SU-DHL-6 (cell line): ENCODE data around the gene ITGB4.
A peak's percentile ranks its signal among the peaks of the same experiment; 100 is the strongest.

Experiments used
- H2AFZ ChIP-seq: fragments of 200-600 bp; sonication (generic); 2 replicates; pipeline ENCODE4 v1.6.1; 2014; ENCODE audit warnings: low read depth, mild to moderate bottlenecking, moderate library complexity, mixed read lengths, antibody characterized with exemption, low read length; ENCODE audit not compliant: severe bottlenecking
- H3F3A ChIP-seq: fragments of 200-600 bp; shearing (Covaris generic); 2 replicates; pipeline ENCODE4 v1.6.0; 2016; ENCODE audit warnings: antibody characterized with exemption, mild to moderate bottlenecking; ENCODE audit not compliant: insufficient read depth
- H3K27ac ChIP-seq: fragments of 200-600 bp; sonication (generic); 2 replicates; pipeline ENCODE4 v1.5.1; 2016; ENCODE audit warnings: low read depth, mild to moderate bottlenecking, low read length, moderate library complexity, mixed read lengths
- H3K27me3 ChIP-seq: fragments of 200-600 bp; sonication (generic), shearing (Covaris generic); 2 replicates; pipeline ENCODE4 v1.6.0; 2014; ENCODE audit warnings: mild to moderate bottlenecking, low read length
- H3K36me3 ChIP-seq: fragments of 200-600 bp; sonication (generic); 2 replicates; pipeline ENCODE4 v1.6.1; 2014; ENCODE audit warnings: mild to moderate bottlenecking, low read length, mixed read lengths
- H3K4me2 ChIP-seq: fragments of 300-600, 200-600 bp; shearing (Covaris generic), sonication (generic); 2 replicates; pipeline ENCODE4 v1.6.0; 2014; ENCODE audit warnings: low read length, low read depth, mild to moderate bottlenecking; ENCODE audit not compliant: poor library complexity, severe bottlenecking
- H3K4me3 ChIP-seq: fragments of 200-600 bp; sonication (generic); 2 replicates; pipeline ENCODE4 v1.5.1; 2014; ENCODE audit warnings: antibody characterized with exemption, low read length, mild to moderate bottlenecking, mixed read lengths; ENCODE audit not compliant: insufficient read depth, poor library complexity, severe bottlenecking
- H3K79me2 ChIP-seq: fragments of 200-600 bp; sonication (generic); 2 replicates; pipeline ENCODE4 v1.6.1; 2014; ENCODE audit warnings: mild to moderate bottlenecking, low read length, moderate library complexity; ENCODE audit not compliant: insufficient read depth
- H3K9ac ChIP-seq: fragments of 200-600 bp; sonication (generic); 2 replicates; pipeline ENCODE4 v1.7.0; 2014; ENCODE audit warnings: mild to moderate bottlenecking, low read length
- H3K9me2 ChIP-seq: fragments of 200-600 bp; sonication (generic); replicated peaks from 2 replicates; pipeline ENCODE4 v1.6.1; 2014; ENCODE audit warnings: low read length; ENCODE audit not compliant: insufficient read depth
- H3K9me3 ChIP-seq: fragments of 200-600 bp; sonication (generic); 2 replicates; pipeline ENCODE4 v1.6.1; 2014; ENCODE audit warnings: low read length, mixed read lengths; ENCODE audit not compliant: insufficient read depth
- H4K20me1 ChIP-seq: fragments of 200-600 bp; sonication (generic); 2 replicates; pipeline ENCODE4 v1.6.1; 2014; ENCODE audit warnings: low read depth, mild to moderate bottlenecking, antibody characterized with exemption, low read length, moderate library complexity, mixed read lengths
- EZH2phosphoT487 ChIP-seq: fragments of 200-600 bp; sonication (generic), shearing (Covaris generic); conservative IDR thresholded peaks from 2 replicates; pipeline ENCODE4 v1.6.1; 2018; ENCODE audit warnings: mild to moderate bottlenecking, antibody characterized with exemption, low read length, moderate library complexity, mixed read lengths
- TF ChIP-seq, protein P1 (sequence below): fragments of 200-600 bp; sonication (generic); IDR thresholded peaks from one replicate; pipeline ENCODE4 v1.5.1; 2017; ENCODE audit warnings: antibody characterized with exemption, mild to moderate bottlenecking, low read length, moderate library complexity; ENCODE audit not compliant: insufficient read depth, poor library complexity, severe bottlenecking

The ITGB4 gene

DNA sequence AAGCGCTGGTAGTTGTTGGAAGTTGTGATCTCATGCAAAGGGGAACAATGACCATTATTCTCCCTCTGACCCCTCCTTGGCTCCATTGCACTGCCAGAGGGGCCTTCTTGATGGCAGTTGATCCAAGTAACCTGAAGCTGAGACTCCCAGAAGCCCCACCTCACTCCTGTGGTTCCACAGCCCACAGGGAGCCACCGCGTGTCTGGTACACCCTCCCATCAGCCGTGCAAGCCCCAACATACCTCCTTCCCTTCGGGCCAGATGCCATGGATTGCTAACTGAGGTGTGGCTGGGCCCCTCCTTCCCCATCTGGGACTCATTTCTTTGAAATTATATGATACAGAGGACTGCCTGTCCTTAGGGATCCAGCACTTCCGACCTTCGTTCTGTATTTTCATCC, 36.3 kb upstream of the ITGB4 start:
- no peak overlapping the region for H2AFZ ChIP-seq
- H3F3A ChIP-seq: peaks cover 36% of the 10 kb centered on the region
- H3K4me3 ChIP-seq: no peak overlapping the region
- no peak overlapping the region for H3K9ac ChIP-seq
- no peaks in the 10 kb centered on the region for H3K27me3 ChIP-seq
- H3K9me2 ChIP-seq: no peaks in the 10 kb centered on the region
- no peak for TF ChIP-seq EZH2phosphoT487
- TF ChIP-seq, protein P1, sequence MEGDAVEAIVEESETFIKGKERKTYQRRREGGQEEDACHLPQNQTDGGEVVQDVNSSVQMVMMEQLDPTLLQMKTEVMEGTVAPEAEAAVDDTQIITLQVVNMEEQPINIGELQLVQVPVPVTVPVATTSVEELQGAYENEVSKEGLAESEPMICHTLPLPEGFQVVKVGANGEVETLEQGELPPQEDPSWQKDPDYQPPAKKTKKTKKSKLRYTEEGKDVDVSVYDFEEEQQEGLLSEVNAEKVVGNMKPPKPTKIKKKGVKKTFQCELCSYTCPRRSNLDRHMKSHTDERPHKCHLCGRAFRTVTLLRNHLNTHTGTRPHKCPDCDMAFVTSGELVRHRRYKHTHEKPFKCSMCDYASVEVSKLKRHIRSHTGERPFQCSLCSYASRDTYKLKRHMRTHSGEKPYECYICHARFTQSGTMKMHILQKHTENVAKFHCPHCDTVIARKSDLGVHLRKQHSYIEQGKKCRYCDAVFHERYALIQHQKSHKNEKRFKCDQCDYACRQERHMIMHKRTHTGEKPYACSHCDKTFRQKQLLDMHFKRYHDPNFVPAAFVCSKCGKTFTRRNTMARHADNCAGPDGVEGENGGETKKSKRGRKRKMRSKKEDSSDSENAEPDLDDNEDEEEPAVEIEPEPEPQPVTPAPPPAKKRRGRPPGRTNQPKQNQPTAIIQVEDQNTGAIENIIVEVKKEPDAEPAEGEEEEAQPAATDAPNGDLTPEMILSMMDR: no peak
- no peak overlapping the region for H3K27ac ChIP-seq
- no peaks in the 10 kb centered on the region; the same call in 1 of the 2 replicates for H3K36me3 ChIP-seq
- H3K4me2 ChIP-seq: no peak overlapping the region
- no peaks in the 10 kb centered on the region for H3K9me3 ChIP-seq
- peaks cover 37% of the 10 kb centered on the region for H3K79me2 ChIP-seq
- H4K20me1 ChIP-seq: no peaks in the 10 kb centered on the region

DNA sequence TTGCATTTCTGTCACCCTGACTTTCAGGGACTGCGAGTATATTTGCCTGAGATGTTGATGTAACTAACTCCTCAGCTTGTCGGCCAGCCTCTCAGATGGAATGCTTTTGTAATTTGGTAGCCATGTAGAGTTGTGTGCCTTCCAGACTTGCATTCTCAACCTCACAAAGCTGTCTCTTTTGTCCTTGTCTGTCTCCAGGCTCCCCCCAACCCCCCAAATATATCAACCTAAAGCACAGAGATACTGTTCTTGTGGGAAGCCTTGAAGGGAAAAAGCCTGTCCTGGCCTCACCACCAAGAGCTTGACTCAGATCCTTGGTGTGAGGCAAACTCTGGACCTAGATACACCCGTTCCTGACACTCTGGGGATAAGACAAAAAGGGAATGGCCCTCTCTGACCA, 35.8 kb upstream of the ITGB4 start:
- Histone ChIP-seq H3K9me2 (no peaks in the 10 kb centered on the region), H3K4me2 (peak overlapping the region; percentile 26), H3K9me3 (no peaks in the 10 kb centered on the region), H3K4me3 (no peak overlapping the region), H3K9ac (no peak overlapping the region), H2AFZ (no peak overlapping the region), H3K27ac (peak overlapping the region; percentile 30; the same call in 1 of the 2 replicates), H3K27me3 (no peaks in the 10 kb centered on the region), H3F3A (peaks cover 36% of the 10 kb centered on the region), H3K36me3 (no peaks in the 10 kb centered on the region; the same call in 1 of the 2 replicates), H3K79me2 (peaks cover 42% of the 10 kb centered on the region), H4K20me1 (no peaks in the 10 kb centered on the region)
- TF ChIP-seq, protein P1: no peak
- no peak for TF ChIP-seq EZH2phosphoT487

DNA sequence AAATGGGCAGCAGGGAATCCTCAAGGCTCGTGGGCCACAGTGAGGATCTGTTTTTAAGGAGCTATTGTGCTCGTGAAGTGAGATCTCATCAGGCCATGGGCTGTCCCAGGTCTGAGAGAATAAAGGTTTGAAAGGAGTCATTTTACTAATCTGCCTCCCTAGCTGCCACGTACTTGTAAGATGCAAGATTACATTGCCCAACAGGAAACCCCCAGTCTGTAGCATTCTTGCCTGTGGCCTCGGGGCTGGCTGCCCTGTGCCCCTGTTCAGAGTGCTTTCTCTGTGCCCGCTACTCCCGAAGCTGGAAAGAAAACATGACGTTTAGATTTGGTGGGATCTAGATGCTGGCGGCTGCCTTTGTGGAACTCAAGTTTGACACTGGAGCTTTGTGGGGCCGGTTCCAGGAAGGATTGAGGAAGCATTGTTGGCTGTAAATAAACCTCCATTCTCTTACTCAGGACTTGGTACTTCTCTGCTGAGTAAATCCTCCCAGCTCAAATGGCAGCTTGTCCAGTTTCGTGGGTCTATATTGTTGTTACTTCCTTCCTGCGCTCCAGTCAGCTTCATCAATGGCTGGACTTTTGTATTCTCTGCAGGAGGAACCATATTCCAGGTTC, 32.9 kb upstream of the ITGB4 start:
- no peaks in the 10 kb centered on the region for H4K20me1 ChIP-seq
- no peak overlapping the region for H3K4me3 ChIP-seq
- H2AFZ ChIP-seq: no peak overlapping the region
- H3K9me3 ChIP-seq: no peaks in the 10 kb centered on the region
- H3F3A ChIP-seq: peaks cover 36% of the 10 kb centered on the region
- H3K27ac ChIP-seq: peak overlapping the region; percentile 87
- TF ChIP-seq, protein P1: no peak
- TF ChIP-seq EZH2phosphoT487: no peak
- no peaks in the 10 kb centered on the region for H3K36me3 ChIP-seq
- H3K9me2 ChIP-seq: no peaks in the 10 kb centered on the region
- no peaks in the 10 kb centered on the region for H3K27me3 ChIP-seq
- peaks cover 42% of the 10 kb centered on the region for H3K79me2 ChIP-seq
- peak overlapping the region; percentile 47 for H3K9ac ChIP-seq
- peak overlapping the region; percentile 68 for H3K4me2 ChIP-seq
